ENCODE results near the gene RPL15.

Gene RPL15

GRCh38 chr3:23949784-23950183 is 32.9 kb downstream of the RPL15 start:
- Histone ChIP-seq H3K4me1 (peaks cover 21% of the 10 kb centered on the region), H3K4me2 (ENCODE audit: low read length) (peak overlapping the region; percentile 27), H3K9ac (no peak overlapping the region), H3K79me2 (peaks cover 61% of the 10 kb centered on the region), H3K36me3 (ENCODE audit: control insufficient read depth, insufficient read depth, low read length) (no peaks in the 10 kb centered on the region), H3K27ac (no peak overlapping the region), H3K9me3 (ENCODE audit: control insufficient read depth, low read length) (no peaks in the 10 kb centered on the region), H2AFZ (no peak overlapping the region), H3K27me3 (ENCODE audit: control insufficient read depth, insufficient read depth, low read length) (no peaks in the 10 kb centered on the region), H3K4me3 (ENCODE audit: low read depth, low read length) (no peak overlapping the region)
- TF ChIP-seq, protein P1, sequence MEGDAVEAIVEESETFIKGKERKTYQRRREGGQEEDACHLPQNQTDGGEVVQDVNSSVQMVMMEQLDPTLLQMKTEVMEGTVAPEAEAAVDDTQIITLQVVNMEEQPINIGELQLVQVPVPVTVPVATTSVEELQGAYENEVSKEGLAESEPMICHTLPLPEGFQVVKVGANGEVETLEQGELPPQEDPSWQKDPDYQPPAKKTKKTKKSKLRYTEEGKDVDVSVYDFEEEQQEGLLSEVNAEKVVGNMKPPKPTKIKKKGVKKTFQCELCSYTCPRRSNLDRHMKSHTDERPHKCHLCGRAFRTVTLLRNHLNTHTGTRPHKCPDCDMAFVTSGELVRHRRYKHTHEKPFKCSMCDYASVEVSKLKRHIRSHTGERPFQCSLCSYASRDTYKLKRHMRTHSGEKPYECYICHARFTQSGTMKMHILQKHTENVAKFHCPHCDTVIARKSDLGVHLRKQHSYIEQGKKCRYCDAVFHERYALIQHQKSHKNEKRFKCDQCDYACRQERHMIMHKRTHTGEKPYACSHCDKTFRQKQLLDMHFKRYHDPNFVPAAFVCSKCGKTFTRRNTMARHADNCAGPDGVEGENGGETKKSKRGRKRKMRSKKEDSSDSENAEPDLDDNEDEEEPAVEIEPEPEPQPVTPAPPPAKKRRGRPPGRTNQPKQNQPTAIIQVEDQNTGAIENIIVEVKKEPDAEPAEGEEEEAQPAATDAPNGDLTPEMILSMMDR (IDR thresholded peaks at IDR 0.05), result no peak

DNA sequence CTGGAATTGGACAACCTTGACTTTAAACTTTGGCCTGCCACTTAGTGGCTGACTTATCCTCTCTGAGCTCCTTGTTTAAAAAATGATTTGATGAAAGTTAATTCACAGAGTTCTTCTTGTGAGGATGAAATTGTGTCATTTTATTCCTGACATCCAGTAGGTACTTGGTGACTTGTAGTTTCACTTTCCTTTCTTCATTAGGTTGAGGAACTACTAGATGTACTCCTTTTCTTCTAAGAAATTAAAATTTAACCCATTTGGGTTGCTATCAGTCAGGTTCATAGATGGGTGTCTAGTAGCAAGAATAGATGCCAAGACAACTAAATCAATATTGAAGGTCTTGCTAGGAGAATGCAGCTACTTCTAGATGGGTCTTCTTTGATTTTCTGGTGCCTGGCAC is 33.4 kb downstream of the RPL15 start:
- peaks cover 64% of the 10 kb centered on the region for H3K79me2 ChIP-seq
- no peak overlapping the region for H3K27ac ChIP-seq
- no peak overlapping the region for H2AFZ ChIP-seq
- no peaks in the 10 kb centered on the region for H3K9me3 ChIP-seq (ENCODE audit: control insufficient read depth, low read length)
- TF ChIP-seq, protein P1 (IDR thresholded peaks at IDR 0.05), result no peak
- H3K27me3 ChIP-seq (ENCODE audit: control insufficient read depth, insufficient read depth, low read length), result no peaks in the 10 kb centered on the region
- H3K36me3 ChIP-seq (ENCODE audit: control insufficient read depth, insufficient read depth, low read length), result no peaks in the 10 kb centered on the region
- peaks cover 21% of the 10 kb centered on the region for H3K4me1 ChIP-seq
- no peak overlapping the region for H3K9ac ChIP-seq
- peak overlapping the region; percentile 27 for H3K4me2 ChIP-seq (ENCODE audit: low read length)
- no peak overlapping the region for H3K4me3 ChIP-seq (ENCODE audit: low read depth, low read length)

DNA sequence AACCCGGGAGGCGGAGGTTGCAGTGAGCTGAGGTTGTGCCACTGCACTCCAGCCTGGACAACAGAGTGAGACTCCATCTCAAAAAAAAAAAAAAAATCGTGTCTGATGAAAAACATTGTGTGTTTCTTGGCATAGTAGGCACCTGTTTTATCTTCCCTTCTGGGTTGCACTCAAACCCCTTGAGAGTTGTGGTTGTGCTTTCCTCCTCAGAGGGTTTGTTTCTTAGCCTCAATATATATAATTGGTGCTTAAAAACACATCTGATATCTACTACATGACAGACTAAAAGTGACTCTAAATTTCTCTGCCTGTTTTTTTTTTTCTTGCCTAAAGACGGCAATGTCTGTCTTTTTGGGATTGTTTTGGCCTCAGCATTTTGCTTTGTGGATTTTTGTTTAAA is 35.7 kb downstream of the RPL15 start:
- Histone ChIP-seq H3K27me3 (ENCODE audit: control insufficient read depth, insufficient read depth, low read length) (no peaks in the 10 kb centered on the region), H3K79me2 (peaks cover 64% of the 10 kb centered on the region), H3K4me3 (ENCODE audit: low read depth, low read length) (no peak overlapping the region), H3K9ac (no peak overlapping the region), H3K4me2 (ENCODE audit: low read length) (no peak overlapping the region), H3K4me1 (peaks cover 14% of the 10 kb centered on the region), H3K9me3 (ENCODE audit: control insufficient read depth, low read length) (no peaks in the 10 kb centered on the region), H3K36me3 (ENCODE audit: control insufficient read depth, insufficient read depth, low read length) (no peaks in the 10 kb centered on the region), H2AFZ (no peak overlapping the region), H3K27ac (no peak overlapping the region)
- TF ChIP-seq, protein P1 (IDR thresholded peaks at IDR 0.05), result no peak

GRCh38 chr3:23953523-23953922 is 36.6 kb downstream of the RPL15 start:
- Histone ChIP-seq H3K27ac (no peak overlapping the region), H3K9ac (no peak overlapping the region), H3K4me3 (ENCODE audit: low read depth, low read length) (no peak overlapping the region), H3K4me2 (ENCODE audit: low read length) (no peak overlapping the region), H3K79me2 (peaks cover 60% of the 10 kb centered on the region), H3K4me1 (peaks cover 12% of the 10 kb centered on the region), H2AFZ (no peak overlapping the region), H3K36me3 (ENCODE audit: control insufficient read depth, insufficient read depth, low read length) (no peaks in the 10 kb centered on the region), H3K27me3 (ENCODE audit: control insufficient read depth, insufficient read depth, low read length) (no peaks in the 10 kb centered on the region), H3K9me3 (ENCODE audit: control insufficient read depth, low read length) (no peaks in the 10 kb centered on the region)
- TF ChIP-seq, protein P1 (IDR thresholded peaks at IDR 0.05), result no peak

GRCh38 chr3:23954144-23954543 is 37.2 kb downstream of the RPL15 start:
- no peak overlapping the region for H3K27ac ChIP-seq
- no peak overlapping the region for H3K4me3 ChIP-seq (ENCODE audit: low read depth, low read length)
- H3K36me3 ChIP-seq (ENCODE audit: control insufficient read depth, insufficient read depth, low read length), result no peaks in the 10 kb centered on the region
- H3K4me1 ChIP-seq, result peaks cover 12% of the 10 kb centered on the region
- H3K9me3 ChIP-seq (ENCODE audit: control insufficient read depth, low read length), result no peaks in the 10 kb centered on the region
- TF ChIP-seq, protein P1 (IDR thresholded peaks at IDR 0.05), result no peak
- no peak overlapping the region for H2AFZ ChIP-seq
- no peak overlapping the region for H3K9ac ChIP-seq
- H3K4me2 ChIP-seq (ENCODE audit: low read length), result no peak overlapping the region
- H3K79me2 ChIP-seq, result peaks cover 54% of the 10 kb centered on the region
- H3K27me3 ChIP-seq (ENCODE audit: control insufficient read depth, insufficient read depth, low read length), result no peaks in the 10 kb centered on the region
